KOPT-K1 (cell line): Measurements from ENCODE around the gene TRAPPC12.
"Not testable (repeated sequence)": the region's sequence is repeated elsewhere in the genome, so short reads cannot be mapped to it uniquely, and the experiment has no call there.

Experiments used
- H3K27ac ChIP-seq: fragments of 200-600 bp; sonication (generic); 2 replicates; pipeline ENCODE4 v1.5.1; 2016; ENCODE audit warnings: antibody characterized with exemption, mild to moderate bottlenecking, low read depth, low read length; ENCODE audit not compliant: poor library complexity, severe bottlenecking
- H3K36me3 ChIP-seq: fragments of 200-600 bp; sonication (generic); 2 replicates; pipeline ENCODE4 v1.5.1; 2017; ENCODE audit warnings: antibody characterized with exemption, mild to moderate bottlenecking, low read length, moderate library complexity; ENCODE audit not compliant: insufficient read depth
- H3K9me3 ChIP-seq: fragments of 200-600 bp; sonication (generic); 2 replicates; pipeline ENCODE4 v1.5.1; 2017; ENCODE audit warnings: antibody characterized with exemption, low read length, mild to moderate bottlenecking; ENCODE audit not compliant: insufficient read depth, poor library complexity, severe bottlenecking

Gene TRAPPC12

DNA sequence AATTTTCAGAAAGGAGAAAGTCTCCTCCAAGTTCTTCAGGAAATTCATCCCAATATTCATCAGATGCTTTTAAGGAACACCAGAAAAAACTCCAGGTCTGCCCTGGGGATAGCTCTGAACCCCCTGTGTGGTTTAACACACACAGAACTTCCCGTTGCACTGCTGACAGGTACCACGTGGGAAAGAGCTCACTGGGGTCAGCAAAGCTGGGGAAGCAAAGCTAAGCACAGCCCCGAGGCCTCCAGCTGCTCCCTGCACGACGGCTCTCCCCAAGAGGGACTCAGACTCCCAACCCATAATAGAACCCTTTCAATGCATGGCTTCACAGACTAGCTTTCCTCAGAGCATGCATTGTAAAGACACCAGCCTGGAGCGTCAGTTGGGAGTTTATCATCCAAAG lies 111.8 kb downstream of the TRAPPC12 start:
- H3K27ac ChIP-seq = no peak overlapping the region
- H3K9me3 ChIP-seq = no peaks in the 10 kb centered on the region
- H3K36me3 ChIP-seq = peaks cover 6% of the 10 kb centered on the region; the same call in 1 of the 2 replicates

DNA sequence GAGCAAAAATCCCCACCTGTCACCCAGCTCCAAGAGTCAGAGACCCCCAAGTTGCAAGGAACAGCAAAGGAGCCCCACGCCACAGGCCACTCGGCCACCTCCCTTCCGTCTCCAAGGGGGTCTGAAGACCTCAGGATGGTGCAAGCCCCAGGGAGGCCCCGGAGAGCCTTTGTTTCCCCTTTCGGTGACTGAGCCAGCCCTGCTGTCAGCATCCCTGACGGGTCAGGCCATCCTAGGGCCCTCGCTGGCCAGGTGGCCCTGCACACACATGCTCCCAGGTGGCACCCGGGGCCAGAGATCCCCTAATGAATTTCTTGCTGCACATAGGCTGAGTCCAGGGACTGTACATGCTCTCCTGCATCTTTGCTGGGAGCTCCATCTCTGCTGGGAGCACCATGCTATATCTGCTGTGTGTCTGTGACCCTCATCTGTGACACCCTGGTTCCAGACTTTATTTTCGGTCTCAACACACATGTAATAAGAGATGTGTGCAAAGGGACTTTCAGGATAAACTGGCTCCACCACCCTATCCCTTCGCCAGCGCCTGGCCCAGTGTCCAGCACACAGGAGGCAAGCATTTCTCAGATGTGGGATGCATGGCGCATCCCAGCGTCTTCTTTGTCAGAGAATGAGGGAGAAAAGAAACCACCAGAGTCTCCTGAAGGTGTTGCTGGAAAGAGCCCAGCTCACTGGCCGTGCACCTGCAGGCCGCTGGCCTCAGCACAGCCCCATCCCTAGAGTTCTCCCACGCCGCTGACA lies 112.4 kb downstream of the TRAPPC12 start:
- H3K36me3 ChIP-seq = peaks cover 12% of the 10 kb centered on the region; the same call in 1 of the 2 replicates
- no peaks in the 10 kb centered on the region for H3K9me3 ChIP-seq
- no peak overlapping the region for H3K27ac ChIP-seq

- H3K36me3 ChIP-seq = peaks cover 18% of the 10 kb centered on the region
- H3K9me3 ChIP-seq, H3K27ac ChIP-seq: not testable (repeated sequence)
Measured at GRCh38 chr2:3492475-3492787, 112.9 kb downstream of the TRAPPC12 start.

DNA sequence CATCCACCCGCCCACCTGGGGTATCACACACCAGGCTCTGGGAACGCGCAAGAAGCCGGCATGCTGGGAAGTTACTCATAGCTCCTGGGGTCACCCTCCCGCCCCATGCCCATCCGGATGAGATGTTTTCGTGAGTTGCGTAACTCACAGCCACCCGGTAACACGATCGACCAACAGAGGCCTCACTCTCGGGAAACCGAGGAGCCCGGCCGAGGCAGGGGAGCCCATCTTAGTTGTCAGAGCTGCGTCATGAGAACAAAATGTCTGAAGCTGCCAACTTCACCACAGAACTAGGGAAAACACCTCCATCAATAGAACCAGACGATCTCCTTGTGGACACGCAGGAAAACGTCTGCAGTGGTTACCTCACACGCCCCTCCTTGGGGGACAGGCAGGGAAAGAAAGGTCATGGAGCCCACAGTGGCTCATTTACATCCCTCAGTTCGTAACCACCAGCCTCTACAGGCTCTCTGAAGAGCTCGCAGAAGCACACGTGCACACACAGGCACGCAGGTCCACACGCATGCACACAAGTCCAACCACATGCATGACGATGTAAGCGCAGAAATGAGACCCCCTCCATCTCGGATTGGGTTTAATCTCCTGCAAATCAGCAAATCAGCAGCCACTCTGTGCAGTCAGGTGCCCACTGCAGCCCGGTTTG lies 113.6 kb downstream of the TRAPPC12 start:
- Histone ChIP-seq H3K9me3 (no peaks in the 10 kb centered on the region), H3K36me3 (peaks cover 24% of the 10 kb centered on the region), H3K27ac (no peak overlapping the region)

DNA sequence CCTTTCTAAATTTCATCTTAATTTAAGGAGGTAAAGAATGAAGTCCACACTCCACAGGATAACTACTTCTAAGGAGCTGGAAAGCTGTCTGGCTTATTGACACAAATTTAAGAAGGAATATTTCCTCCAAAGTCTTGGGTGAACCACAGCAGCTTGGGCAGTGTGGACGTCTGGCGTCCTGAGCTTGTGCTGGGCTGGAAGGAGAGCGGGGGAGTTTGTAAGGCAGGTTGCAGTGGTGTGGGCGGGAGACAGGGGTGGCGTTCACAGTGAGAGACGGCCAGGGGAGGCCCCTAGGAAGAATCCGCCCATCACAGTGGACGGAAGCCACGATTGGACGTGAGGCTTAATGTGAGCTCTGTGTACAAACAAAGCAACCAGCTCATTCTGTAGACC lies 114.1 kb downstream of the TRAPPC12 start:
- Histone ChIP-seq H3K9me3 (no peaks in the 10 kb centered on the region), H3K36me3 (peaks cover 29% of the 10 kb centered on the region), H3K27ac (no peak overlapping the region)

DNA sequence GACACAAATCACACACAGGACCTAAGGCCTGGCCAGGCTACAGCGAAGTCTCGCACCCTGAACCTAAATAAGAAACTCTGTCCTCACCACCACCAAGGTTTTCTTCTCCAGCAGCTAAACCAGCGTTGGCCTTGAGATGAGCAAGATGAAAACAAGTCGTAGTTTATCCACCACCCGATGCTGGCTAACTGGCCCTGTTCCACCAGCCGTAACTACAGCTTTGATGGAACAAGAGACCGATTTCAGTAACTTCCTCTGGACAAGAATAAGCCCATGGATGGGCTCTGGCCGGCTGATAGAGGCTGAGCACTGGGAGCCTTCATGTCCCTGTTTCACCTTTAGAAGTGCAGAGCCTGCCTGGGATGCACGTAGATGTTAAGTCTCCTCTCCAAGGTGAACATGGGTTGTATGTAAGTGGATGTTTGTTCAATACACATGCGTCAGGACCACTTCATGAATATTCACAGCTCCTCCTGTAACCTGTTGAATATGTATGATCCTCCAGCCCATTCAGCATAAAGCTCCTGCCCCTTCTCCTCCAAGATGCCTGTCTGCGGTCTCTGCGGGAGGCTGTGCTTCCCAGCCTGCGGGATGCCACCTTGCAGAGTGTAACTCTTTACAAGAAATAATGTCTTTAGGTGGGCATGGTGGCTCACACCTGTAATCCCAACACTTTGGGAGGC lies 115.6 kb downstream of the TRAPPC12 start:
- H3K27ac ChIP-seq = no peak overlapping the region

DNA sequence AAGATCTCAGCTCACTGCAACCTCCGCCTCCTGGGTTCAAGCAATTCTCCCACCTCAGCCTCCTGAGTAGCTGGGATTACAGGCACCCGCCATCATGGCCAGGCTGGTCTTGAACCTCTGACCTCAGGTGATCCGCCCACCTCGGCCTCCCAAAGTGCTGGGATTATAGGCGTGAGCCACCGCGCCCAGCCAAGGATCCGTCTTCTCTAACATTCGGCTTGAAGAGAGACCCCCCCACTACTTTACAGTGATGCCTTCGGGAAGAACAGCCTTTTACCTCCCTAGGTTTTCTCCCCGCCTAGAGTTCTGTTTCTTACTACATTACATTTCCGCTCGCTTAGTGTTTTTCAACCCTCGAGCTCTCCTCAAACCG lies 117.2 kb downstream of the TRAPPC12 start:
- not testable (repeated sequence) for H3K9me3 ChIP-seq, H3K27ac ChIP-seq
- H3K36me3 ChIP-seq = peaks cover 50% of the 10 kb centered on the region

More for the DNA sequence above, 115.6 kb downstream of the TRAPPC12 start:
- Histone ChIP-seq H3K9me3 (no peaks in the 10 kb centered on the region), H3K36me3 (peaks cover 43% of the 10 kb centered on the region)

- Histone ChIP-seq H3K27ac (no peak overlapping the region), H3K36me3 (peaks cover 63% of the 10 kb centered on the region), H3K9me3 (no peaks in the 10 kb centered on the region)
Measured at GRCh38 chr2:3498783-3499394, 119.4 kb downstream of the TRAPPC12 start.

GRCh38 chr2:3500326-3500899 lies 120.9 kb downstream of the TRAPPC12 start:
- Histone ChIP-seq H3K9me3 (no peaks in the 10 kb centered on the region), H3K36me3 (peaks cover 78% of the 10 kb centered on the region)

GRCh38 chr2:3503046-3503445 lies 123.6 kb downstream of the TRAPPC12 start:
- no peaks in the 10 kb centered on the region for H3K9me3 ChIP-seq
- peaks cover 55% of the 10 kb centered on the region for H3K36me3 ChIP-seq
- H3K27ac ChIP-seq = no peak overlapping the region

More at GRCh38 chr2:3500326-3500899, 120.9 kb downstream of the TRAPPC12 start:
- H3K27ac ChIP-seq = no peak overlapping the region

DNA sequence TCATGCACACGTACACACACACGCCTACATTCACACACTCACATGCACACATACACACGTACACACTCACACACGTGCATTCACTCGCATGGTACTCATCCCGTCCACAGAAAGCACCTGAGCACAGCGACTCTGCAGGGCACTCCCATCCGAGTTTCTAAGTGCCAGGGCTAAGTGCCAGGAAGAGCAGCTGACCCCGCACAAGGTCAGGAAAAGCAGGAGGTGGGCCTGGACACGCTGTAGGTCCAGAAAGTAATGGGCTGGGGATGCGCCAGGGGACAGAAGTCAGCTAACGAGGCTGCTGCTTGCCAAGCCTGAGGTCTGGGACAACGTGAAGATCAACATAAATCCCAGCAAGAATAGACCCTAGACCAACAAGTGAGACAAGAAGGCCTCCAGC lies 124.0 kb downstream of the TRAPPC12 start:
- Histone ChIP-seq H3K27ac (no peak overlapping the region), H3K9me3 (no peaks in the 10 kb centered on the region), H3K36me3 (peaks cover 51% of the 10 kb centered on the region)

GRCh38 chr2:3504741-3505140 lies 125.2 kb downstream of the TRAPPC12 start:
- Histone ChIP-seq H3K36me3 (peaks cover 42% of the 10 kb centered on the region; the same call in 1 of the 2 replicates), H3K9me3 (no peaks in the 10 kb centered on the region), H3K27ac (no peak overlapping the region)

GRCh38 chr2:3505771-3506170 lies 126.3 kb downstream of the TRAPPC12 start:
- H3K36me3 ChIP-seq = peaks cover 39% of the 10 kb centered on the region
- H3K27ac ChIP-seq = no peak overlapping the region
- peaks cover under 1% of the 10 kb centered on the region for H3K9me3 ChIP-seq

DNA sequence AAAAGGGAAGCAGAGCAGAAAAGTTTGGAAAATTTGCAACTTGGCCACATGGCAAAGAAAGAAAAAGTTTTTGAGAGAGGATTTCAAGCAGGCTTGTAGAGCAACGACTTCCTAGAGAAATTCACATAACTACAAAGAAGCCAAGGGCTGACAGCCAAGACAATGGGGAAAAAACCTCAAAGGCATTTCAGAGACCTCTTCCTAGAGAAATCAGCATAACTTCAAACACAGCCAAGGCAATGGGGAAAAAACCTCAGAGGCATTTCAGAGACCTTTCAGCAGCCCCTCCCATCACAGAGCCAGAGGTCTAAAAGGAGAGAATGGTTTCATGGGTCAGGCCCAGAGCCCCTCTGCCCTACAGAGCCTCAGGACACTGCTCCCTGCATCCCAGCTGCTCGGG lies 132.6 kb downstream of the TRAPPC12 start:
- H3K9me3 ChIP-seq = peaks cover 32% of the 10 kb centered on the region
- H3K36me3 ChIP-seq = peaks cover 49% of the 10 kb centered on the region
- no peak overlapping the region for H3K27ac ChIP-seq
